NCI-H1694 treated with DMSO at 0.1 percent for 48 hours (cell line): ENCODE results near the gene CWC27.

Experiments used
- DNase-seq: peaks from one replicate; lab custom pipeline; 2025; lab: John Stamatoyannopoulos, UW

CWC27 gene

GRCh38 chr5:64768358-64769312 is at the start of gene CWC27, which contains the start of gene SREK1IP1:
Gene CWC27, plus strand, starts transcription at chr5:64768930. Its CDS starts 217 bp downstream, at chr5:64769147.
Gene SREK1IP1, minus strand, starts transcription at chr5:64768691. Its CDS starts 174 bp downstream, at chr5:64768517.
- DNase-seq, result peak; percentile 82

GRCh38 chr5:64722588-64722987 is 46.1 kb upstream of the CWC27 start:
- DNase-seq, result no peak

GRCh38 chr5:64727150-64727549 is 41.6 kb upstream of the CWC27 start:
- DNase-seq, result no peak

GRCh38 chr5:64742411-64742810 is 26.3 kb upstream of the CWC27 start:
- no peak for DNase-seq

- DNase-seq, result no peak
Observed at GRCh38 chr5:64742821-64743220, 25.9 kb upstream of the CWC27 start.

GRCh38 chr5:64744914-64745313 is 23.8 kb upstream of the CWC27 start:
- DNase-seq, result no peak

GRCh38 chr5:64746446-64746845 is 22.3 kb upstream of the CWC27 start:
- DNase-seq, result no peak

GRCh38 chr5:64749385-64749784 is 19.3 kb upstream of the CWC27 start:
- DNase-seq, result no peak

- DNase-seq, result no peak
Observed at GRCh38 chr5:64754066-64754465, 14.7 kb upstream of the CWC27 start.

- no peak for DNase-seq
Observed at GRCh38 chr5:64758901-64759300, 9.8 kb upstream of the CWC27 start.

GRCh38 chr5:64759960-64760660 is 8.6 kb upstream of the CWC27 start:
- no peak for DNase-seq

GRCh38 chr5:64763948-64764503 is 4.7 kb upstream of the CWC27 start:
- DNase-seq, result no peak

- DNase-seq, result no peak
Observed at GRCh38 chr5:64765804-64766504, 2.8 kb upstream of the CWC27 start.

GRCh38 chr5:64766941-64767340 is 1.8 kb upstream of the CWC27 start:
- no peak for DNase-seq

GRCh38 chr5:64767959-64768357 is 772 bp upstream of the CWC27 start:
- DNase-seq, result no peak

- no peak for DNase-seq
Observed at GRCh38 chr5:64769855-64770254, 1.1 kb downstream of the CWC27 start.

- no peak for DNase-seq
Observed at GRCh38 chr5:64771736-64772135, 3.0 kb downstream of the CWC27 start.

- DNase-seq, result no peak
Observed at GRCh38 chr5:64773533-64773932, 4.8 kb downstream of the CWC27 start.

- DNase-seq, result no peak
Observed at GRCh38 chr5:64775291-64775690, 6.6 kb downstream of the CWC27 start.

GRCh38 chr5:64784451-64785025 is 15.8 kb downstream of the CWC27 start:
- DNase-seq, result peak; percentile 58

GRCh38 chr5:64786372-64786771 is 17.6 kb downstream of the CWC27 start:
- DNase-seq, result no peak

GRCh38 chr5:64788156-64788555 is 19.4 kb downstream of the CWC27 start:
- no peak for DNase-seq
